Adrenal gland (tissue), 12 donors: ENCODE measurements around the gene KIRREL3. TPM values are rescaled to one million over a fixed set of nuclear protein-coding genes. Genes with fewer than 3 reads are reported as not detected.
A peak's percentile ranks its signal among the peaks of the same experiment; 100 is the strongest.

ENCODE experiments used
- DNase-seq, 7 donors: peaks; one replicate each; pipeline ENCODE4 v3.0.0-alpha.2; 2019 to 2020
- H3K27ac ChIP-seq, 5 donors: fragments of 200-600 bp; sonication (generic) in 4 of 5; 1 replicate in 3 of 5; 2 replicates in 2 of 5; pipeline versions ENCODE4 v1.5.1 to v1.8.0; 2016 to 2020; ENCODE audit warnings: mild to moderate bottlenecking in 1 of 5
- H3K27me3 ChIP-seq: fragments of 200-600 bp; 2 replicates; pipeline ENCODE4 v1.8.0; 2021
- H3K36me3 ChIP-seq, 2 donors: fragments of 200-600 bp; replicated peaks in 1 of 2; 1 replicate in 1 of 2; 2 replicates in 1 of 2; pipeline versions ENCODE4 v1.5.1 to v1.8.0; 2018 to 2022
- H3K4me1 ChIP-seq, 2 donors: fragments of 200-600 bp; replicated peaks in 1 of 2; 1 replicate in 1 of 2; 2 replicates in 1 of 2; pipeline versions ENCODE4 v1.5.1 to v1.8.0; 2018 to 2021
- H3K4me3 ChIP-seq, 4 donors: fragments of 200-600 bp; sonication (generic) in 3 of 4; one replicate each; pipeline ENCODE4 v1.5.1; 2016 to 2018
- H3K9me3 ChIP-seq, 3 donors: fragments of 200-600 bp; sonication (generic) in 1 of 3; replicated peaks in 1 of 3; 1 replicate in 2 of 3; 2 replicates in 1 of 3; pipeline versions ENCODE4 v1.5.1 to v1.8.0; 2016 to 2021
- POLR2A ChIP-seq, 2 donors: fragments of 450-650 bp; IDR thresholded peaks; one replicate each; pipeline ENCODE4 v1.6.1; 2017; ENCODE audit warnings: antibody characterized with exemption in 2 of 2, mild to moderate bottlenecking in 2 of 2, moderate library complexity in 1 of 2
- WGBS, 4 donors: extraction: QIAGEN DNeasy Blood & Tissue Kit in 2 of 4; methylation state at CpG; one replicate each; pipeline versions ENCODE4 v1.1.5 to v1.1.7; 2013 to 2017; 5-methylcytosine and 5-hydroxymethylcytosine counted together
- intact Hi-C, 2 donors: fragments of 100-400 bp; cut with DNase I; formaldehyde crosslinking; loops; one replicate each; pipeline versions ENCODE4 v1.14.1 to v1.15.0; 2022 to 2023
- polyA plus RNA-seq, 3 donors: library from polyadenylated mRNA; stranded (reverse); fragments of 200-250 nt in 2 of 3; fragments of 350-450 nt in 1 of 3; fragmentation: Illumina TruSeq in 1 of 3; extraction: RNeasy Lipid Tissue Mini Kit (QIAGEN cat#74804) in 1 of 3; gene quantifications; one replicate each; pipeline ENCODE4 v1.2.3, GENCODE V29; 2013 to 2014
- total RNA-seq, 9 donors: library from RNA; depleted of rRNA in 4 of 9; stranded (reverse); fragments of >200 nt in 4 of 9; fragments of 120-200 nt in 1 of 9; fragmentation: NEBNext Ultra II Directional in 1 of 9; extraction: Animal tissue kit (Norgen Biotek cat#: 25700) in 1 of 9; gene quantifications; one replicate each; pipeline versions ENCODE4 v1.1.0 to v1.2.4, GENCODE V29; 2013 to 2023
- TF ChIP-seq, protein P1 (sequence below), 6 experiments: fragments of 450-650 bp in 4 of 6; fragments of 200-600 bp in 2 of 6; sonication (generic) in 1 of 6; IDR thresholded peaks; 1 replicate in 5 of 6; 2 replicates in 1 of 6; pipeline versions ENCODE4 v1.5.1 to v1.8.0; 2016 to 2021; ENCODE audit warnings: antibody characterized with exemption in 6 of 6, mild to moderate bottlenecking in 2 of 6, moderate library complexity in 1 of 6
- donor health status: healthy with polysubstance abuse.
- donor health status: Bipolar disorder and iron deficiency.
- donor health status: DM: yes; HTN: yes; CAD: no.
- donor health status: DM: no; HTN: no; CAD: no.
- donor health status: DM: no; HTN: no; CAD: no.
- donor health status: DM: yes; HTN: yes; CAD: no.

KIRREL3 gene
- total and polyA plus RNA-seq, 12 donors: 0.07 to 4.1 (median 0.64) TPM; not detected in 1

DNA sequence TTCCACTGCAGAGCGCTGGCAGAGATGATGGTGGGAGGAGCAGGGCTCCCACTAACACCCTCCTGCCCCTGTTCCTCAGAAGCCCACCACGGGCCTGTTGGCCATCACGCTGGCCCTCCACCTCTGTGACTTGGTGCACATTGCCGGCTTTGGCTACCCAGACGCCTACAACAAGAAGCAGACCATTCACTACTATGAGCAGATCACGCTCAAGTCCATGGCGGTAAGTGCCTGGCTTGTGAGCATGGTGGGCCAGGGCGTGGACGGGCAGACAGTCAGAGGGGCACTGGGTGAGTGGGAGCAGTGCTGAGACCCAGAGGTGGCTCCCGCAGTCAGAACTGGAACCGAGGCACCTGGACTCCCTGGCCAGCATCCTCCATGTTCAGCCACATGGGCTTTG, 587.1 kb downstream of the KIRREL3 start:
- no peaks in the 10 kb centered on the region for H3K27me3 ChIP-seq
- H3K36me3 ChIP-seq: peaks cover 0 to 44% of the 10 kb centered on the region in 2 donors
- DNase-seq: no peak
- no peak for TF ChIP-seq POLR2A (IDR thresholded peaks at IDR 0.05)
- TF ChIP-seq, protein P1, sequence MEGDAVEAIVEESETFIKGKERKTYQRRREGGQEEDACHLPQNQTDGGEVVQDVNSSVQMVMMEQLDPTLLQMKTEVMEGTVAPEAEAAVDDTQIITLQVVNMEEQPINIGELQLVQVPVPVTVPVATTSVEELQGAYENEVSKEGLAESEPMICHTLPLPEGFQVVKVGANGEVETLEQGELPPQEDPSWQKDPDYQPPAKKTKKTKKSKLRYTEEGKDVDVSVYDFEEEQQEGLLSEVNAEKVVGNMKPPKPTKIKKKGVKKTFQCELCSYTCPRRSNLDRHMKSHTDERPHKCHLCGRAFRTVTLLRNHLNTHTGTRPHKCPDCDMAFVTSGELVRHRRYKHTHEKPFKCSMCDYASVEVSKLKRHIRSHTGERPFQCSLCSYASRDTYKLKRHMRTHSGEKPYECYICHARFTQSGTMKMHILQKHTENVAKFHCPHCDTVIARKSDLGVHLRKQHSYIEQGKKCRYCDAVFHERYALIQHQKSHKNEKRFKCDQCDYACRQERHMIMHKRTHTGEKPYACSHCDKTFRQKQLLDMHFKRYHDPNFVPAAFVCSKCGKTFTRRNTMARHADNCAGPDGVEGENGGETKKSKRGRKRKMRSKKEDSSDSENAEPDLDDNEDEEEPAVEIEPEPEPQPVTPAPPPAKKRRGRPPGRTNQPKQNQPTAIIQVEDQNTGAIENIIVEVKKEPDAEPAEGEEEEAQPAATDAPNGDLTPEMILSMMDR (IDR thresholded peaks at IDR 0.05): no peak
- peaks cover 16 to 37% of the 10 kb centered on the region in 2 donors for H3K4me1 ChIP-seq
- H3K9me3 ChIP-seq: no peaks in the 10 kb centered on the region
- H3K27ac ChIP-seq: peak overlapping the region in 3 of 5 donors; percentile 82 to 92 (median 91)
- H3K4me3 ChIP-seq: no peak overlapping the region
- intact Hi-C loops: no loop called here
- 90 to 98% (median 94%) methylated on average over 6 to 11 of the region's 11 CpGs for WGBS, 4 donors

DNA sequence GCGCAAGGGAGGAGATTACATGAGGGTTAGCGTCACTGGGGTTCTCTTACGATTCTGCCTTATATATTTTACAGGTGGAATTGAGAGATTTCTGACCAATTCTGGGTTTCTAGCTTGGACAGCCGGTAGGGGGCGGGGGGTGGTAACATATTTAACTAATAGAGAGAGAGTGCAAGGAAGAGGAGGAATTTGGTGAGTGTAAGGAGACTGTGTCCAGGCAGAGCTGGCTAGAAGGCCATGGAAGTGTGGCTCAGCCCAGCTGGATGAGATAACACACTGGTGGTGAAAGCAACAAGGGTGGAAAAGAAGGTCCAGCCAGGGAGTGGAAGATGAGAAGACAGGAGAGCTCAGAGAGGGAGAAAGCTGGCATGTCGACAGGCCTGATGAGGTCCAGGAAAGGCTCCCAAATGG, 588.6 kb downstream of the KIRREL3 start:
- TF ChIP-seq POLR2A (IDR thresholded peaks at IDR 0.05): no peak
- TF ChIP-seq, protein P1 (IDR thresholded peaks at IDR 0.05): no peak
- Histone ChIP-seq H3K27ac (peak overlapping the region in 1 of 5 donors; percentile 73), H3K36me3 (peaks cover 0 to 57% of the 10 kb centered on the region in 2 donors), H3K4me3 (no peak overlapping the region), H3K27me3 (no peaks in the 10 kb centered on the region), H3K9me3 (no peaks in the 10 kb centered on the region), H3K4me1 (peaks cover 13 to 34% of the 10 kb centered on the region in 2 donors)
- intact Hi-C loops: no loop called here
- WGBS, 4 donors: 70 to 82% (median 78%) methylated on average over 6 of the region's 6 CpGs
- no peak for DNase-seq

DNA sequence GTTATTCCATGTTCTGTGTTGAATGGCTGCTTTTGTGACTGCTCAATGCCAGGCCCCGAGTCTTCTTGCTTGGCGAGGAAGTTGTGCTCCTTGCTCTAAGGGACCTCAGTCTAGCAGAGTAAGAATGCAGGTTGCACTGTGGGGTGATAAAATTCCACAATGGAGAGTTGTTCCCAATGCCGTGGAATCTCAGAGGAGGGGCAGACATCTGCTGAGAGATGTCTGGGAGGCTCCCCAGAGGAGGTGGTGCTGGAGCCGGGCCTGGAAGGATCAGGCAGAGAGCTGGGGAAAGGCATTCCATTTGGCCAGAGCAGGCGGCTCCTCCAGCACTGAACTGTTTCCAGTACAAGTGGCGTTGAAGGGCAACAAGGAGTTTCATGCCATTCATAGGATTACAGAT, 589.9 kb downstream of the KIRREL3 start:
- H3K4me3 ChIP-seq: no peak overlapping the region
- intact Hi-C loops: no loop called here
- peaks cover 5 to 22% of the 10 kb centered on the region in 2 donors for H3K4me1 ChIP-seq
- WGBS, 4 donors: 66 to 74% (median 70%) methylated on average over 4 to 6 of the region's 6 CpGs
- H3K36me3 ChIP-seq: peaks cover 0 to 62% of the 10 kb centered on the region in 2 donors
- DNase-seq: no peak
- TF ChIP-seq, protein P1 (IDR thresholded peaks at IDR 0.05): no peak
- TF ChIP-seq POLR2A (IDR thresholded peaks at IDR 0.05): no peak
- no peaks in the 10 kb centered on the region for H3K9me3 ChIP-seq
- no peaks in the 10 kb centered on the region for H3K27me3 ChIP-seq
- peak overlapping the region in 2 of 5 donors; percentile 35 to 73 for H3K27ac ChIP-seq

DNA sequence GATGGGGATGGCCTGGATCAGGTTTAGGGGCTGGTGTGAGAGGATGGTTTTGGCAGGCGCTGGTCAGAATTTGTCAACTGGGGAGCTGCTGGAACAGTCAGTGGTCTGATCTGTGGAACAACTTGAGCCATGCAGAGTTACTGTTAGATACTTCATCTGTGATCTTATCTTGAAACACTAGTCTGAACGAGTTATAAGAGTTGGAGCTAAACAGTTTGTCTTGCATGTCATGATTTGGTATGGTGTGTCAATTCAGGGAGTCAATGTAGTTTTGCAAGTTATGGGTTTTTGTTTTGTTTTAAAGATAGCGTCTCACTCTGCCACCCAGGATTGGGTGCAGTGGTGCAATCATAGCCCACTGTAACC, 591.0 kb downstream of the KIRREL3 start:
- DNase-seq: no peak
- Histone ChIP-seq H3K27me3 (no peaks in the 10 kb centered on the region), H3K27ac (peak overlapping the region in 2 of 5 donors; percentile 35 to 73), H3K36me3 (peaks cover 0 to 62% of the 10 kb centered on the region in 2 donors), H3K9me3 (no peaks in the 10 kb centered on the region), H3K4me3 (no peak overlapping the region), H3K4me1 (peaks cover 2 to 12% of the 10 kb centered on the region in 2 donors)
- TF ChIP-seq POLR2A (IDR thresholded peaks at IDR 0.05): no peak
- TF ChIP-seq, protein P1 (IDR thresholded peaks at IDR 0.05): no peak
- WGBS, 4 donors: 71 to 87% (median 77%) methylated on average over 3 of the region's 3 CpGs
- intact Hi-C loops: no loop called here
